SK-N-MC (cell line): ENCODE measurements around the gene FMR1.

ENCODE experiments used
- EZH2 ChIP-seq: fragments of 200-600 bp; sonication (generic); IDR thresholded peaks from one replicate; pipeline ENCODE4 v1.6.1; 2017; ENCODE audit warnings: antibody characterized with exemption
- FOXP2 ChIP-seq: optimal IDR thresholded peaks from 2 replicates; pipeline ENCODE3; 2011; ENCODE audit warnings: mild to moderate bottlenecking, moderate library complexity; ENCODE audit not compliant: insufficient read depth; ENCODE audit errors: extremely low read length, control extremely low read depth
- POLR2AphosphoS5 ChIP-seq: IDR thresholded peaks from 2 replicates; pipeline ENCODE4 v1.6.1; 2012; ENCODE audit warnings: mild to moderate bottlenecking, low read depth, low read length, borderline replicate concordance

GRCh38 chrX:147927256-147927655 lies 15.5 kb downstream of the FMR1 start:
- no peak for TF ChIP-seq EZH2
- no peak for TF ChIP-seq POLR2AphosphoS5
- TF ChIP-seq FOXP2, result no peak
